Measurements from ENCODE around the gene TTLL11.
"Not testable (repeated sequence)": the region's sequence is repeated elsewhere in the genome, so short reads cannot be mapped to it uniquely, and the experiment has no call there.

Gene TTLL11

GRCh38 chr9:121807823-121808278 is 285.3 kb downstream of the TTLL11 start:
- DNase-seq: no peak

GRCh38 chr9:121807069-121807822 is 285.9 kb downstream of the TTLL11 start:
- DNase-seq: no peak

- DNase-seq: no peak
Observed at GRCh38 chr9:121802753-121803152, 290.4 kb downstream of the TTLL11 start.

- DNase-seq: no peak
Observed at GRCh38 chr9:121801579-121801978, 291.5 kb downstream of the TTLL11 start.

- DNase-seq: no peak
Observed at GRCh38 chr9:121800376-121800775, 292.7 kb downstream of the TTLL11 start.

- DNase-seq: no peak
Observed at GRCh38 chr9:121798941-121799340, 294.2 kb downstream of the TTLL11 start.

- no peak for DNase-seq
Observed at GRCh38 chr9:121797081-121797480, 296.0 kb downstream of the TTLL11 start.

- DNase-seq: not testable (repeated sequence)
Observed at GRCh38 chr9:121794334-121794733, 298.8 kb downstream of the TTLL11 start.

GRCh38 chr9:121792476-121792875 is 300.6 kb downstream of the TTLL11 start:
- DNase-seq: not testable (repeated sequence)

- no peak for DNase-seq
Observed at GRCh38 chr9:121790841-121791240, 302.3 kb downstream of the TTLL11 start.

- no peak for DNase-seq
Observed at GRCh38 chr9:121788686-121789366, 304.3 kb downstream of the TTLL11 start.

GRCh38 chr9:121786998-121787422 is 306.1 kb downstream of the TTLL11 start:
- DNase-seq: no peak

GRCh38 chr9:121786543-121786948 is 306.6 kb downstream of the TTLL11 start:
- no peak for DNase-seq

- DNase-seq: no peak
Observed at GRCh38 chr9:121785673-121786542, 307.2 kb downstream of the TTLL11 start.

GRCh38 chr9:121784731-121785411 is 308.2 kb downstream of the TTLL11 start:
- DNase-seq: no peak

GRCh38 chr9:121783521-121784507 is 309.3 kb downstream of the TTLL11 start:
- DNase-seq: no peak

- DNase-seq: no peak
Observed at GRCh38 chr9:121783111-121783510, 310.0 kb downstream of the TTLL11 start.

- DNase-seq: no peak
Observed at GRCh38 chr9:121782514-121783110, 310.5 kb downstream of the TTLL11 start.

- DNase-seq: no peak
Observed at GRCh38 chr9:121781701-121782464, 311.2 kb downstream of the TTLL11 start.

GRCh38 chr9:121781145-121781548 is 312.0 kb downstream of the TTLL11 start:
- DNase-seq: no peak
